ENCODE data around the gene CELF5. TPM values are rescaled to one million over a fixed set of nuclear protein-coding genes. Genes with fewer than 3 reads are reported as not detected.

The CELF5 gene
- total RNA-seq, 2 experiments from 2014 or later, result 0.55 to 0.61 TPM

GRCh38 chr19:3203805-3204645 lies 20.4 kb upstream of the CELF5 start:
- ChIA-PET POLR2A (interaction anchor here (0.6 kb wide), 1 partner anchor 64 kb away, joined by 3 read pairs; no protein-coding TSS in a partner anchor), CTCF (no interaction called here)
- no peaks in the 10 kb centered on the region for H3K27me3 Mint-ChIP-seq (ENCODE audit: low read depth)
- no peak for DNase-seq
- no peaks in the 10 kb centered on the region for H3K4me1 Mint-ChIP-seq (ENCODE audit: low read depth)
- no peak for ATAC-seq
- H3K27ac Mint-ChIP-seq, result no peak overlapping the region
- no peak overlapping the region for H3K4me3 Mint-ChIP-seq
- no peaks in the 10 kb centered on the region for H3K36me3 Mint-ChIP-seq (ENCODE audit: low read depth)
- no peaks in the 10 kb centered on the region for H3K9me3 Mint-ChIP-seq (ENCODE audit: insufficient read depth)

- ChIA-PET CTCF (no interaction called here), POLR2A (no interaction called here)
- H3K27ac Mint-ChIP-seq, result no peak overlapping the region
- no peak for ATAC-seq
- H3K4me1 Mint-ChIP-seq (ENCODE audit: low read depth), result no peaks in the 10 kb centered on the region
- H3K9me3 Mint-ChIP-seq (ENCODE audit: insufficient read depth), result no peaks in the 10 kb centered on the region
- no peak overlapping the region for H3K4me3 Mint-ChIP-seq
- DNase-seq, result no peak
- H3K27me3 Mint-ChIP-seq (ENCODE audit: low read depth), result no peaks in the 10 kb centered on the region
- no peaks in the 10 kb centered on the region for H3K36me3 Mint-ChIP-seq (ENCODE audit: low read depth)
Observed at GRCh38 chr19:3204646-3205275, 19.7 kb upstream of the CELF5 start.

GRCh38 chr19:3206216-3206953 lies 18.1 kb upstream of the CELF5 start:
- CTCF ChIA-PET, result no interaction called here

GRCh38 chr19:3207461-3208242 lies 16.8 kb upstream of the CELF5 start:
- Mint-ChIP-seq H3K27me3 (ENCODE audit: low read depth) (no peaks in the 10 kb centered on the region), H3K4me3 (no peak overlapping the region), H3K9me3 (ENCODE audit: insufficient read depth) (no peaks in the 10 kb centered on the region), H3K4me1 (ENCODE audit: low read depth) (no peaks in the 10 kb centered on the region), H3K36me3 (ENCODE audit: low read depth) (no peaks in the 10 kb centered on the region), H3K27ac (no peak overlapping the region)
- DNase-seq (no peak), ATAC-seq (no peak)
- ChIA-PET POLR2A (no interaction called here), CTCF (no interaction called here)

More at GRCh38 chr19:3206216-3206953, 18.1 kb upstream of the CELF5 start:
- Mint-ChIP-seq H3K27me3 (ENCODE audit: low read depth) (no peaks in the 10 kb centered on the region), H3K4me1 (ENCODE audit: low read depth) (no peaks in the 10 kb centered on the region), H3K9me3 (ENCODE audit: insufficient read depth) (no peaks in the 10 kb centered on the region), H3K27ac (no peak overlapping the region), H3K36me3 (ENCODE audit: low read depth) (no peaks in the 10 kb centered on the region), H3K4me3 (no peak overlapping the region)
- POLR2A ChIA-PET, result interaction anchor here (0.6 kb wide), 1 partner anchor 9 kb away, joined by 4 read pairs; no protein-coding TSS in a partner anchor
- ATAC-seq (no peak), DNase-seq (no peak)

- H3K27ac Mint-ChIP-seq, result no peak overlapping the region
- no peaks in the 10 kb centered on the region for H3K27me3 Mint-ChIP-seq (ENCODE audit: low read depth)
- DNase-seq, result no peak
- ATAC-seq, result no peak
- H3K9me3 Mint-ChIP-seq (ENCODE audit: insufficient read depth), result no peaks in the 10 kb centered on the region
- no peaks in the 10 kb centered on the region for H3K36me3 Mint-ChIP-seq (ENCODE audit: low read depth)
- ChIA-PET POLR2A (no interaction called here), CTCF (no interaction called here)
- no peaks in the 10 kb centered on the region for H3K4me1 Mint-ChIP-seq (ENCODE audit: low read depth)
- H3K4me3 Mint-ChIP-seq, result no peak overlapping the region
Observed at GRCh38 chr19:3208317-3209207, 15.9 kb upstream of the CELF5 start.

- peak; percentile 75 for DNase-seq
- Mint-ChIP-seq H3K9me3 (ENCODE audit: insufficient read depth) (no peaks in the 10 kb centered on the region), H3K4me3 (no peak overlapping the region), H3K4me1 (ENCODE audit: low read depth) (no peaks in the 10 kb centered on the region), H3K36me3 (ENCODE audit: low read depth) (no peaks in the 10 kb centered on the region), H3K27me3 (ENCODE audit: low read depth) (no peaks in the 10 kb centered on the region), H3K27ac (peak overlapping the region; percentile 61)
- CTCF ChIA-PET, result no interaction called here
- POLR2A ChIA-PET, result no interaction called here
- peak; percentile 80 for ATAC-seq
Observed at GRCh38 chr19:3210347-3211017, 14.0 kb upstream of the CELF5 start.

GRCh38 chr19:3211191-3211590 lies 13.3 kb upstream of the CELF5 start:
- Mint-ChIP-seq H3K27ac (peak overlapping the region; percentile 30), H3K4me1 (ENCODE audit: low read depth) (no peaks in the 10 kb centered on the region), H3K36me3 (ENCODE audit: low read depth) (no peaks in the 10 kb centered on the region), H3K9me3 (ENCODE audit: insufficient read depth) (no peaks in the 10 kb centered on the region), H3K27me3 (ENCODE audit: low read depth) (no peaks in the 10 kb centered on the region), H3K4me3 (no peak overlapping the region)
- no peak for ATAC-seq
- CTCF ChIA-PET, result no interaction called here
- no peak for DNase-seq
- POLR2A ChIA-PET, result interaction anchor here (0.6 kb wide), 1 partner anchor 1927 kb away, joined by 3 read pairs; no protein-coding TSS in a partner anchor

- Mint-ChIP-seq H3K4me3 (no peak overlapping the region), H3K27me3 (ENCODE audit: low read depth) (no peaks in the 10 kb centered on the region), H3K36me3 (ENCODE audit: low read depth) (no peaks in the 10 kb centered on the region), H3K4me1 (ENCODE audit: low read depth) (no peaks in the 10 kb centered on the region), H3K27ac (peak overlapping the region; percentile 16), H3K9me3 (ENCODE audit: insufficient read depth) (no peaks in the 10 kb centered on the region)
- ATAC-seq, result no peak
- ChIA-PET POLR2A (no interaction called here), CTCF (no interaction called here)
- DNase-seq, result no peak
Observed at GRCh38 chr19:3213159-3213558, 11.3 kb upstream of the CELF5 start.

GRCh38 chr19:3216874-3217273 lies 7.6 kb upstream of the CELF5 start:
- Mint-ChIP-seq H3K4me3 (no peak overlapping the region), H3K9me3 (ENCODE audit: insufficient read depth) (no peaks in the 10 kb centered on the region), H3K27ac (no peak overlapping the region), H3K36me3 (ENCODE audit: low read depth) (no peaks in the 10 kb centered on the region), H3K27me3 (ENCODE audit: low read depth) (no peaks in the 10 kb centered on the region), H3K4me1 (ENCODE audit: low read depth) (no peaks in the 10 kb centered on the region)
- ChIA-PET POLR2A (no interaction called here), CTCF (no interaction called here)
- DNase-seq, result no peak
- ATAC-seq, result no peak

- DNase-seq (no peak), ATAC-seq (no peak)
- H3K4me1 Mint-ChIP-seq (ENCODE audit: low read depth), result no peaks in the 10 kb centered on the region
- ChIA-PET CTCF (no interaction called here), POLR2A (no interaction called here)
- peaks cover 4% of the 10 kb centered on the region for H3K27me3 Mint-ChIP-seq (ENCODE audit: low read depth)
- H3K9me3 Mint-ChIP-seq (ENCODE audit: insufficient read depth), result no peaks in the 10 kb centered on the region
- H3K4me3 Mint-ChIP-seq, result no peak overlapping the region
- no peaks in the 10 kb centered on the region for H3K36me3 Mint-ChIP-seq (ENCODE audit: low read depth)
- no peak overlapping the region for H3K27ac Mint-ChIP-seq
Observed at GRCh38 chr19:3220576-3220975, 3.9 kb upstream of the CELF5 start.

Data from activated CD8-positive, alpha-beta T cell treated with anti-CD3 and anti-CD28 coated beads, Interleukin-2, amount 10 ng/mL, durations not matched to agents 7 days and 5 days (primary cell).